ENCODE data around the gene EML6.

Gene EML6

DNA sequence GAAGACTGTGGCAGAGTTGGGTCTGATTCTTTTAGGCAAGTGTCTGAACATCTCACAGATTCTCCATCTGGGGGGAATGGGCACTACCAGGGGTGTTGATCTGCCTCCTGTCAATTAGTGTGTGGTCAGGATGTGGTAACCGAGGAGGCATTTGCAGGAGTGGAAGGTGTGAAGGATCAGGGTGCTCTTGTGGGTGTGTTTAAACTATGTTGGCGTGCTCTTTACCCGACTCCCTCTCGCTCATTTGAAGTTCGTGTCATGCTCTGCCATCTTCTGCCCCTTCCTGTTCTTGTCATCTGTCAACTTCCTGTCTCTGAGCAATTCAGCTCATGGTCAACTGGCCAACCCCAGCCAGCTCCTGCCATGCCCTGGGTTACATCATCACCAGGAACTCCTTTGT is 218.9 kb downstream of the EML6 start:
- DNase-seq: peak in 2 of 3 donors; percentile 25
- ChIA-PET CTCF (interaction anchor here (1.3 kb wide), 1 partner anchor 34 kb away, joined by 3 read pairs; no protein-coding TSS in a partner anchor), POLR2A (no interaction called here)
- H3K27me3 ChIP-seq (replicated peaks in 2 of 5; ENCODE audit: control insufficient read depth in 4 of 5, insufficient read depth in 5 of 5, low read length in 4 of 5): no peaks in the 10 kb centered on the region
- H3K4me3 ChIP-seq (ENCODE audit: control insufficient read depth in 1 of 7, extremely low read depth in 1 of 7, insufficient read depth in 4 of 7, low read depth in 2 of 7, low read length in 6 of 7): no peak overlapping the region
- H3K36me3 ChIP-seq (ENCODE audit: control insufficient read depth in 4 of 4, insufficient read depth in 4 of 4, low read length in 3 of 4): no peaks in the 10 kb centered on the region
- peaks cover 0 to 5% (median 0%) of the 10 kb centered on the region in 4 experiments for H3K4me1 ChIP-seq (ENCODE audit: control extremely low read depth in 1 of 4, control insufficient read depth in 4 of 4, insufficient read depth in 4 of 4, low read length in 3 of 4)
- WGBS (ENCODE audit: insufficient coverage): 79% methylated on average over 2 of the region's 5 CpGs
- peaks cover 0 to 13% (median 6%) of the 10 kb centered on the region in 5 experiments for H3K9me3 ChIP-seq (ENCODE audit: control extremely low read depth in 1 of 5, control insufficient read depth in 4 of 5, insufficient read depth in 2 of 5, low read depth in 1 of 5, low read length in 4 of 5)
- H3K27ac ChIP-seq (ENCODE audit: insufficient read depth in 1 of 2, low read depth in 1 of 2, low read length in 2 of 2, poor library complexity in 1 of 2, severe bottlenecking in 2 of 2): no peak overlapping the region

DNA sequence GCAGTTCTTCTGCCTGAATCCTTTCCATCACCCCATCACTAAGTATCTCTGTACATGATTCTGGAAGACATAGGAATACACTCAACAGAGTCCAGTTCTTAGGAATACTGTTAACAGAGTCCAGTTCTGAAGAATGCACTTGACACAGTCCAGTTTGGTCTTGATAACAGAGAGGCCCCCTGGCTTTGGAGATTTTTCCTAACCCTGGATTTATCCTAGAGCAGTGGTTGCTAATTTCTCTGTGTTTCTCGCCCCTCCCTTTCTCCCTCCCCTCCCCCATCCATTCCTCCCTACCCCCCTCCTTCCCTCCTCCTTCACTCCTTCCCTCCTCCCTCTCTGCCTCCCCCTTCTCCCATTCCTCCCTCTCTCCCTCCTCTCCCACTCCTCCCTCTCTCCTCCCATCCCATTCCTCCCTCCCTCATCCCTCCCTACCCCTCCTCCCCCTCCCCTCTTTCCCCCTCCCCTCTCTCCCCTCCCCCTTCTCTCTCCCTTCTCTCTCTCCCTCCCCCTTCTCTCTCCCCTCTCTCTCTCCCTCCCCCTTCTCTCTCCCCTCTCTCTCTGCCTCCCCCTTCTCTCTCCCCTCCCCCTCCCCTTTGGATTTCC is 221.4 kb downstream of the EML6 start:
- WGBS (ENCODE audit: insufficient coverage): 100% methylated on average over 1 of the region's 1 CpG
- Histone ChIP-seq H3K4me3 (ENCODE audit: control insufficient read depth in 1 of 7, extremely low read depth in 1 of 7, insufficient read depth in 4 of 7, low read depth in 2 of 7, low read length in 6 of 7) (no peak overlapping the region), H3K4me1 (ENCODE audit: control extremely low read depth in 1 of 4, control insufficient read depth in 4 of 4, insufficient read depth in 4 of 4, low read length in 3 of 4) (peaks cover 0 to 5% (median 0%) of the 10 kb centered on the region in 4 experiments), H3K27ac (ENCODE audit: insufficient read depth in 1 of 2, low read depth in 1 of 2, low read length in 2 of 2, poor library complexity in 1 of 2, severe bottlenecking in 2 of 2) (no peak overlapping the region), H3K36me3 (ENCODE audit: control insufficient read depth in 4 of 4, insufficient read depth in 4 of 4, low read length in 3 of 4) (no peaks in the 10 kb centered on the region), H3K27me3 (replicated peaks in 2 of 5; ENCODE audit: control insufficient read depth in 4 of 5, insufficient read depth in 5 of 5, low read length in 4 of 5) (peaks cover 0 to 2% (median 0%) of the 10 kb centered on the region in 5 experiments), H3K9me3 (ENCODE audit: control extremely low read depth in 1 of 5, control insufficient read depth in 4 of 5, insufficient read depth in 2 of 5, low read depth in 1 of 5, low read length in 4 of 5) (no peaks in the 10 kb centered on the region)
- CTCF ChIA-PET: no interaction called here
- POLR2A ChIA-PET: no interaction called here
- no peak for DNase-seq

DNA sequence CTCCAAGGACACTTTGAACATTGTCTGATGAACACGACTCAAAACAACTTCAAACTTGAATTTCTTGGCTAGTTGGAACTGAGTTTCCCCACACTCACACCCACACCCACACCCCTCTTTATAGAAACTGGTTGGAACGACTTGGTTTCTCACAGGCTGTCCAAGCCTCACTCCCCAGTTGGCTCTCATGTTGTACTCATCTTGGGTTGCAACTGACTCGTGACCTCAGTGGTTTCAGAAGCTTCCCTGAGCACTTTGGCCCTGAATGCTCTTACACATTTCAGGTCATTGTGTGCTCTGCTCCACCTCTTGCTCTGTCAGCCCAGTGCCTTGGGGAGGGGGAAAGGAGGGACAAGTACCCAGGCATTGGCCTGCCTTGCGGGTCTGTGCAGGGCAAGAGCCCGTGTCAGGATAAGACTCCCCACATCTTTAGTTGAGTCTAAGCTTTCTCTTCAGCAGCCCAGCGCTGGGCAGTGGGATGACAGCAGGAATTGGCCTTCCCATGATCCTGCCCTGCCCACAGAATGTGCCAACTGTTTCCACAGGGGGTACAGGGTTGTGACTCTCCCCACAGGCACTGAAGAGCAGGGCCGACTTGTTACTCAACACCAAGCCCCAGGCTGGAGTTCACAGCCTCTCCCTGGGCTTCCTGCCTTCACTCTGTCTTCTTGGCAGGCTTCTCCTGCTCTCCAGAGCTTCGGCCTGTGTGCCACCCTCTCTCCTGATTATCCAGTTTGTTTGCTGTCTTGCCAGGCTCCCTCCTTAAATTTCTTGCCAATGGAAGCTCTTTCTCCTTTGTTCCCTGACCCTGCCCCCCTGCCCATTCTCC is 222.1 kb downstream of the EML6 start:
- 81% methylated on average over 8 of the region's 8 CpGs for WGBS (ENCODE audit: insufficient coverage)
- Histone ChIP-seq H3K36me3 (ENCODE audit: control insufficient read depth in 4 of 4, insufficient read depth in 4 of 4, low read length in 3 of 4) (no peaks in the 10 kb centered on the region), H3K4me3 (ENCODE audit: control insufficient read depth in 1 of 7, extremely low read depth in 1 of 7, insufficient read depth in 4 of 7, low read depth in 2 of 7, low read length in 6 of 7) (no peak overlapping the region), H3K27ac (ENCODE audit: insufficient read depth in 1 of 2, low read depth in 1 of 2, low read length in 2 of 2, poor library complexity in 1 of 2, severe bottlenecking in 2 of 2) (no peak overlapping the region), H3K4me1 (ENCODE audit: control extremely low read depth in 1 of 4, control insufficient read depth in 4 of 4, insufficient read depth in 4 of 4, low read length in 3 of 4) (peaks cover 0 to 5% (median 0%) of the 10 kb centered on the region in 4 experiments), H3K9me3 (ENCODE audit: control extremely low read depth in 1 of 5, control insufficient read depth in 4 of 5, insufficient read depth in 2 of 5, low read depth in 1 of 5, low read length in 4 of 5) (no peaks in the 10 kb centered on the region), H3K27me3 (replicated peaks in 2 of 5; ENCODE audit: control insufficient read depth in 4 of 5, insufficient read depth in 5 of 5, low read length in 4 of 5) (peaks cover 0 to 2% (median 0%) of the 10 kb centered on the region in 5 experiments)
- DNase-seq: no peak
- CTCF ChIA-PET: interaction anchor here (1.1 kb wide), 1 partner anchor 15 kb away, joined by 4 read pairs; no protein-coding TSS in a partner anchor
- POLR2A ChIA-PET: no interaction called here

DNA sequence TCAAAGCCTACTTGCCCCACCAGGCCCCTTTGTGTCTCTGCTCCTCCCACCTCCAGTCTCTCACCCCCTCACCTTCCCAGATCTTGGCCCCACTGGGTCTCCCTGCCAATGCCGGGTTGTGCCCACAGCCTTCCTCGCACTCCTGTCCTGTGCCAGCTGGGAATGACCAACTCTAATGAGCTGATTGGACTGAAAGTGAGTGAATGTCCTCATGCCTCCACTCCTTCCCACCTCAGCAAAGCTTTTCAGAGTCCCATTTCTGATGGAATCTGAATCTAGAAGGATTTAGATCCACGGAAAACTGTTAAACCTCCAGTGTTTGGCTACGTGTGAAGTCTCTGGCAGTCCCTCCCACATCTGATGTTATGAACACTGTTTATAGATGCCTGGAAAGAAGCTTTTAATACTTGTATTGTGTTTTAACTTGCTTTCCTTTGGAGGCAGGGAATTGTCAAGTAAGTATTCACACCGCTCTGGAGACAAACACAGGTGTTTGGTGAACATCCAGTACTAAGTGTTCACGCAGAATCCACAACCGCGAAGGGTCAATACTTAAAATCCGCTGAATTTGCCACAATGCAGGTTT is 222.9 kb downstream of the EML6 start:
- no peak overlapping the region for H3K27ac ChIP-seq (ENCODE audit: insufficient read depth in 1 of 2, low read depth in 1 of 2, low read length in 2 of 2, poor library complexity in 1 of 2, severe bottlenecking in 2 of 2)
- H3K4me1 ChIP-seq (ENCODE audit: control extremely low read depth in 1 of 4, control insufficient read depth in 4 of 4, insufficient read depth in 4 of 4, low read length in 3 of 4): peaks cover 0 to 5% (median 0%) of the 10 kb centered on the region in 4 experiments
- H3K9me3 ChIP-seq (ENCODE audit: control extremely low read depth in 1 of 5, control insufficient read depth in 4 of 5, insufficient read depth in 2 of 5, low read depth in 1 of 5, low read length in 4 of 5): no peaks in the 10 kb centered on the region
- ChIA-PET CTCF (interaction anchor here (1.1 kb wide), 1 partner anchor 14 kb away, joined by 4 read pairs; no protein-coding TSS in a partner anchor), POLR2A (no interaction called here)
- no peak overlapping the region for H3K4me3 ChIP-seq (ENCODE audit: control insufficient read depth in 1 of 7, extremely low read depth in 1 of 7, insufficient read depth in 4 of 7, low read depth in 2 of 7, low read length in 6 of 7)
- no peaks in the 10 kb centered on the region for H3K36me3 ChIP-seq (ENCODE audit: control insufficient read depth in 4 of 4, insufficient read depth in 4 of 4, low read length in 3 of 4)
- peaks cover 0 to 2% (median 0%) of the 10 kb centered on the region in 5 experiments for H3K27me3 ChIP-seq (replicated peaks in 2 of 5; ENCODE audit: control insufficient read depth in 4 of 5, insufficient read depth in 5 of 5, low read length in 4 of 5)
- 98% methylated on average over 5 of the region's 9 CpGs for WGBS (ENCODE audit: insufficient coverage)
- DNase-seq: no peak

DNA sequence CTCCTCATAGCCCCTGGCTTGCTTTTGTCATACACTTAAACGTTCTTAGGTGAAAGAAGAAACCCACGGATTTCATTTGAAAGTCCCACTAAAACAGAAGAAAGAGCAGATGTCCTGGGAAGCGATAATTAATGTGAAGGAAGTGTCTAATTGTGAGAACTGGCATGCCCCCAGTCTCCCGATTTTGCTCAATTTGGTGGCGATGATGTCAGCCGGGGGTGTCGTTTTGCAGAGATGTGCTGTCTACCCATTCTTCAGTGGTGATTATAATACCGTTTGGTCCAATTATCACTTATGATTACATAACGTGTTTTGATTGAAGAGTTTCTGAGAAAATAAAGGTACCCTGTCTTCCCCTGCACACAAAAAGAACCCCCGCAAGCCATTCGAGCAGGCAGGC is 223.7 kb downstream of the EML6 start:
- ChIA-PET CTCF (no interaction called here), POLR2A (no interaction called here)
- Histone ChIP-seq H3K36me3 (ENCODE audit: control insufficient read depth in 4 of 4, insufficient read depth in 4 of 4, low read length in 3 of 4) (no peaks in the 10 kb centered on the region), H3K27ac (ENCODE audit: insufficient read depth in 1 of 2, low read depth in 1 of 2, low read length in 2 of 2, poor library complexity in 1 of 2, severe bottlenecking in 2 of 2) (no peak overlapping the region), H3K27me3 (replicated peaks in 2 of 5; ENCODE audit: control insufficient read depth in 4 of 5, insufficient read depth in 5 of 5, low read length in 4 of 5) (peaks cover 0 to 2% (median 0%) of the 10 kb centered on the region in 5 experiments), H3K4me1 (ENCODE audit: control extremely low read depth in 1 of 4, control insufficient read depth in 4 of 4, insufficient read depth in 4 of 4, low read length in 3 of 4) (peaks cover 0 to 5% (median 0%) of the 10 kb centered on the region in 4 experiments), H3K9me3 (ENCODE audit: control extremely low read depth in 1 of 5, control insufficient read depth in 4 of 5, insufficient read depth in 2 of 5, low read depth in 1 of 5, low read length in 4 of 5) (no peaks in the 10 kb centered on the region), H3K4me3 (ENCODE audit: control insufficient read depth in 1 of 7, extremely low read depth in 1 of 7, insufficient read depth in 4 of 7, low read depth in 2 of 7, low read length in 6 of 7) (no peak overlapping the region)
- no peak for DNase-seq
- 97% methylated on average over 7 of the region's 11 CpGs for WGBS (ENCODE audit: insufficient coverage)

DNA sequence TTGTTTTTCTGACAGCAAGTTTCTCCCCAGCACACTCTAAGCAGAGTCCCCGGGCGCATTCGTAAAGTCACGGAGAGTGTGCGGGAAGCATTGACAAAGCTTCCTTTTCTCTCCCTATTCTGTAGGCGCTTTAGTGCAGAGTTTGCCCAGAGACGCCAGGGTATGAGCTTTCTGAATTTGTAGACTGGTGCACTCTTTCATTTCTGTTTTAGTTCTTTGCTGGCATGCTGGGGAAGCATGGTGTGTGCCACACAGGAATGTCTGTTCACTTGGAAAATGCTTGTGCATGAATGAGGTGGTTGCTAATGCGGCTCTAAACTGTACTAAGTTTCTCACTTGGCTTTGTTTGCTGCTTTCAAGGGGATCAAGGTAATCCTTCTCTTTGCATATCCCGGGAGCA is 224.2 kb downstream of the EML6 start:
- no peak for DNase-seq
- no peak overlapping the region for H3K4me3 ChIP-seq (ENCODE audit: control insufficient read depth in 1 of 7, extremely low read depth in 1 of 7, insufficient read depth in 4 of 7, low read depth in 2 of 7, low read length in 6 of 7)
- WGBS (ENCODE audit: insufficient coverage): 96% methylated on average over 8 of the region's 9 CpGs
- ChIA-PET POLR2A (no interaction called here), CTCF (no interaction called here)
- no peaks in the 10 kb centered on the region for H3K36me3 ChIP-seq (ENCODE audit: control insufficient read depth in 4 of 4, insufficient read depth in 4 of 4, low read length in 3 of 4)
- peaks cover 0 to 2% (median 0%) of the 10 kb centered on the region in 5 experiments for H3K27me3 ChIP-seq (replicated peaks in 2 of 5; ENCODE audit: control insufficient read depth in 4 of 5, insufficient read depth in 5 of 5, low read length in 4 of 5)
- no peaks in the 10 kb centered on the region for H3K9me3 ChIP-seq (ENCODE audit: control extremely low read depth in 1 of 5, control insufficient read depth in 4 of 5, insufficient read depth in 2 of 5, low read depth in 1 of 5, low read length in 4 of 5)
- peaks cover 0 to 3% (median 1%) of the 10 kb centered on the region in 4 experiments for H3K4me1 ChIP-seq (ENCODE audit: control extremely low read depth in 1 of 4, control insufficient read depth in 4 of 4, insufficient read depth in 4 of 4, low read length in 3 of 4)
- H3K27ac ChIP-seq (ENCODE audit: insufficient read depth in 1 of 2, low read depth in 1 of 2, low read length in 2 of 2, poor library complexity in 1 of 2, severe bottlenecking in 2 of 2): no peak overlapping the region

DNA sequence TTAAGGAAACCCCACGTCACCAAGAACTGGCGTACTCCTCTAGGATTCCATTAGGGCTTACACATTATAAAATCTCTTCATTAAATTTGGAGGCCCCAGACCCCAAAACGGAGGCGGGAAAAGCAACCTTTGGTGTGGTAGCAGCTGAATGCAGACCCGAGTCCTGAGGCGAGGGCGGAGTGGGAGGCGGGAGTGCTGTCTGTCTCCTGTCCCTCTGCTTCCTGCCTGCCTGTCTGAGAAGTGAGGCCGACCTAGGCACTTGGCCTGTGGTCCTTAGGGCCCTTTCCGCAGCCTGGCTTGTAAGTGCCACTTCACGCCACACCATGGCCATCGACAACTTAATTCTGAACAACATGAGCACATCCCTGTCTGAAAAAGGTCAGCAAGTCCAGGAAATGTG is 224.7 kb downstream of the EML6 start:
- Histone ChIP-seq H3K27me3 (replicated peaks in 2 of 5; ENCODE audit: control insufficient read depth in 4 of 5, insufficient read depth in 5 of 5, low read length in 4 of 5) (peaks cover 0 to 2% (median 0%) of the 10 kb centered on the region in 5 experiments), H3K36me3 (ENCODE audit: control insufficient read depth in 4 of 4, insufficient read depth in 4 of 4, low read length in 3 of 4) (no peaks in the 10 kb centered on the region), H3K27ac (ENCODE audit: insufficient read depth in 1 of 2, low read depth in 1 of 2, low read length in 2 of 2, poor library complexity in 1 of 2, severe bottlenecking in 2 of 2) (no peak overlapping the region), H3K4me1 (ENCODE audit: control extremely low read depth in 1 of 4, control insufficient read depth in 4 of 4, insufficient read depth in 4 of 4, low read length in 3 of 4) (peaks cover 0 to 8% (median 6%) of the 10 kb centered on the region in 4 experiments), H3K4me3 (ENCODE audit: control insufficient read depth in 1 of 7, extremely low read depth in 1 of 7, insufficient read depth in 4 of 7, low read depth in 2 of 7, low read length in 6 of 7) (no peak overlapping the region), H3K9me3 (ENCODE audit: control extremely low read depth in 1 of 5, control insufficient read depth in 4 of 5, insufficient read depth in 2 of 5, low read depth in 1 of 5, low read length in 4 of 5) (no peaks in the 10 kb centered on the region)
- ChIA-PET CTCF (no interaction called here), POLR2A (no interaction called here)
- WGBS (ENCODE audit: insufficient coverage): 96% methylated on average over 11 of the region's 12 CpGs
- no peak for DNase-seq
